ENCODE results near the gene FAM240A.
"Not testable (repeated sequence)": the region's sequence is repeated elsewhere in the genome, so short reads cannot be mapped to it uniquely, and the experiment has no call there.

FAM240A gene

GRCh38 chr3:46612324-46612723 is at the start of gene FAM240A:
Gene FAM240A, plus strand, starts transcription at chr3:46612525. Its CDS starts 159 bp downstream, at chr3:46612684.
- no peak for DNase-seq (ENCODE audit: low read depth)

- no peak for DNase-seq (ENCODE audit: low read depth)
These were observed 47.9 kb upstream of the FAM240A start for GRCh38 chr3:46564190-46565021.

DNA sequence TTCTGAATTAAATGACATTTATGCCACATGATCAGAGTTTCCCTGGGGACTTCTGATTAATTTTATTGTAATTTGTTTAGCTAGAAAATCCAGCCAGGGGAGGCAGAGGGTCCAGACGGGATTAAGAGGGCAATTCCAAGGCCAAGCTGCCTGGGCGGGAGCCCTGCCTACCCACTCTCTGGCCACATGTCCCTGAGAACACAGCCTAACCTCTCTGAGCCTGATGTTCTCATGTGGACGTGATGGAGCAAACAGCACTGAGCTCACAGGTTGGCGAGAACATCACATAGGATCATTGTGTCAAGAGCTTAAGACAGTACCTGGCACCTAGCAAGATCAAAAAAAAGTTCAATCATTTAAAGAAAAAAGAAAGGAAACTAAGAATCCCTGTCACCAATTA is 47.2 kb upstream of the FAM240A start:
- no peak for DNase-seq (ENCODE audit: low read depth)

GRCh38 chr3:46565607-46566039 is 46.7 kb upstream of the FAM240A start:
- DNase-seq (ENCODE audit: low read depth): no peak

GRCh38 chr3:46566040-46566641 is 46.2 kb upstream of the FAM240A start, which contains the start of gene LRRC2:
Gene LRRC2, minus strand, starts transcription at chr3:46566302. Its CDS starts 14,711 bp downstream, at chr3:46551591.
- DNase-seq (ENCODE audit: low read depth): no peak

DNA sequence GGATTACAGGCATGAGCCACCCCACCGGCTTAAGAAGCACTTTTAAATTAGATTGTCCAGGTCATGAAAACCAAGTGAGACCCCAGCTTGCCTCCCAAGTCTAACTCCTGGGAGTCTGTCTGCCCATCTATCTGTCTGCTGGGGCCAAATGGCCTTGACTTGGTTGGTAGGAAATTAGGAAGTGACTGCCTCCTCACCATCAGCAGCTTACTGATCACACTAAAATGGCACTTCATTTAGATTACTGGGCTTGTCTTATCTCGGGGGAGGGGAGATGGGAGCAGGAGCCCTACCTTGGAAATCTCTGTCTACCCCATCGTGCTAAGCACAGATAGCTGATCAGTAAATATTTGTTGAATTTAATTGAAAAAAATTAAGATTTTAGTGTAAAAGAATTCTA is 40.6 kb upstream of the FAM240A start:
- no peak for DNase-seq (ENCODE audit: low read depth)

DNA sequence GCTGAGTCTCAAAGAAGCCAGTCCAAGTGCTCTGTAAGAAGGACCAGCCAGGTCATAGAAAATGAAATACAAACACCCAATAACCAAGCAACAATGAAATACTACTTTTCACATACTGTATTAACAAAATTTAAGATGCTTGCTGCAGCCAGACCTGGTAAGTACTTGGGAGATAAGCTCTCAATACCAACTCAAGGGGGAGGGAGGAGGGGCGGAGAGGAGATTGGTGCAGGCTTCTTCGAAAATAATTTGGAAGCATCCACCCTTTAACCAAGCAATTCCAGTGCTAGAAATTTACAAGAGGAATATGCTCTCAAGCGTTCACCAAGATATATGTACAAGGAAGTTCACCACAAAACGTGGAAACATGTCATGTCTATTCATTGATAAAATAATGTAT is 38.6 kb upstream of the FAM240A start:
- no peak for DNase-seq (ENCODE audit: low read depth)

DNA sequence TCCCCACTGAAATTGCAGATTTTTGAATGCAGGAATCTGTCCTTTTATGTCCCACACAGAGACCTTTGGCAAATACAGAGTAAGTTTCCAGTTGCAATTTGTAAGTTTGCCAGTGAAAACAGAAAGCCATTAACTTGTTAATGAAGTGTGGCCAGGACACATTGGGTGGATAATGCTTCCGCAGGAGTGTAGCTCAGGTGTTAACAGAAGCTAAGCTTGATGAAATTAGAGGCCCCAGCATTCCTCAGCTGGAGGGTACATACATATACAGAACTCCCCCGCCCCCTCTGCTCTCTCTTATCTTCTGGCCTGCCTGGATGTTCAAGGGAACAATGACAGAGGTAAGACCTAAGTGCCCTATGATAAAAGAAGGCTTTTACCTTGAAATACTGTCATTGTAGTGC is 38.1 kb upstream of the FAM240A start:
- DNase-seq (ENCODE audit: low read depth): no peak

- DNase-seq (ENCODE audit: low read depth): no peak
These were observed 37.3 kb upstream of the FAM240A start for GRCh38 chr3:46574881-46575576.

GRCh38 chr3:46575577-46576222 is 36.6 kb upstream of the FAM240A start:
- no peak for DNase-seq (ENCODE audit: low read depth)

GRCh38 chr3:46576386-46576785 is 35.9 kb upstream of the FAM240A start:
- DNase-seq (ENCODE audit: low read depth): no peak

GRCh38 chr3:46576879-46577278 is 35.4 kb upstream of the FAM240A start:
- DNase-seq (ENCODE audit: low read depth): no peak

DNA sequence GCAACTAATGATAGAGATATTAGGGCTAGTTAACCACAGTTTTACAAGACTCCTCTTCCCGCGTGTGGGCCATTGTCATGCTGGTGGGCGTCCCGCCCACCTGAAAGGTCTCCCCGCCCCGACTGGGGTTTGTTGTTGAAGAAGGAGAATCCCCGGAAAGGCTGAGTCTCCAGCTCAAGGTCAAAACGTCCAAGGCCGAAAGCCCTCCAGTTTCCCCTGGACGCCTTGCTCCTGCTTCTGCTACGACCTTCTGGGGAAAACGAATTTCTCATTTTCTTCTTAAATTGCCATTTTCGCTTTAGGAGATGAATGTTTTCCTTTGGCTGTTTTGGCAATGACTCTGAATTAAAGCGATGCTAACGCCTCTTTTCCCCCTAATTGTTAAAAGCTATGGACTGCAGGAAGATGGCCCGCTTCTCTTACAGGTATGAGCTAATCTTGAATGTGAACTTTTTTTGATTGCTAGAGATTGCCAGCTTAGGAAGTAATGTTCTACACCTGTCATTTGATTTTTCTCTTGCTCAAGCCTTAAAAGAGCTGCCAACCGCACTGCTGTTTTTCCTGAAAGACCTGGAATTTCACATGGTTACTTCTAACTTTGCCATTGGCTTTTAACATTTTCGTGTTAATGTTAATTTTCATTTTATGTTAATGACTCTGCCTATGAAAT is 34.6 kb upstream of the FAM240A start:
- DNase-seq (ENCODE audit: low read depth): not testable (repeated sequence)

GRCh38 chr3:46578973-46579755 is 33.2 kb upstream of the FAM240A start:
- DNase-seq (ENCODE audit: low read depth): no peak

- no peak for DNase-seq (ENCODE audit: low read depth)
These were observed 32.5 kb upstream of the FAM240A start for GRCh38 chr3:46579756-46580286.

- DNase-seq (ENCODE audit: low read depth): no peak
These were observed 31.6 kb upstream of the FAM240A start for GRCh38 chr3:46580675-46581074.

DNA sequence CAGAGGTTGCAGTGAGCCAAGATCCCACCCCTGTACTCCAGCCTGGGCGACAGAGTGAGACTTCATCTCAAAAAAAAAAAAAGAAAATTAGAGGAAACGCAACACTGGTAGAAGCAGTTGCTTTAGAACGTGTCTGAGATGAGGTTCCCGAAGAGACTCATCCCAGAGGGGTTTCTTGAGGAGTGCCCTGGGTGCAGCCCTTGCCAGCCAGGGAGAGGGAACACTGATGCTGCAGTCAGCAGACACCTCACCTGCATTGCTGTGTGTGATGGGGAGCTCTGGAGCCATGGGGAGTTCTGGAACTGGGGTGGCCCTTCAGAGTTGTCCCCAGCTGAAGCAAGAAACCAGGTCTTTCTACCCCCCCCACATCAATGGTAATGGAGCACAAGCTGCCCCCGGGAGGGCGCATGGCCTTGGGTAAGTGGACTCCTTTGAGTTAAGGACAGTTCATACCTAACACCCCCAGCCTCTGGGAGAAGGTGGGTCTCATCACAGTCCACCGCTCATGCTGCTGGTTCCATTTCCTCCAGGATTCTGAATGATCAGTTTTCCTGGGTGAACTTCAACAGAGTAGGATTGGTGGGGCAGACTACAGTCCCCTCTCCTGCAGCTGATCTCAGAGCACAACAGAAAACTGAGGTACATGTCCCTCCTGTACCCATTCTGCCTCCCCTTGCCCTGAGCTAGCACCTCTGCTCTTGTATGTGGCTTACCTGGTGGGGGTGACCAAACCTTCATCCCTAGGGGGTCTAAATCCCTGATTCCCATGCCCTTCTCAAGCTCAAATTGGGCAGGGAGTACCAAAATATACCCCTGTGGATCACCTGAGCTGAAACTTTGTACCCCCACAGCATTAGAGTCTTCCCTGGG is 27.5 kb upstream of the FAM240A start:
- no peak for DNase-seq (ENCODE audit: low read depth)

GRCh38 chr3:46585799-46586693 is 26.3 kb upstream of the FAM240A start:
- no peak for DNase-seq (ENCODE audit: low read depth)
